Hippocampal formation (tissue), 2 donors: ENCODE measurements around the gene INO80E.
"Not testable (repeated sequence)": the region's sequence is repeated elsewhere in the genome, so short reads cannot be mapped to it uniquely, and the experiment has no call there.

ENCODE experiments used
- DNase-seq, 2 donors: peaks; one replicate each; lab custom pipeline; 2025; lab: John Stamatoyannopoulos, UW

Gene INO80E

GRCh38 chr16:30009990-30010843, 14.2 kb downstream of the INO80E start:
- no peak for DNase-seq

GRCh38 chr16:30010844-30011713, 15.0 kb downstream of the INO80E start, which contains the start of gene DOC2A:
DOC2A (minus strand) TSS chr16:30011027; CDS start chr16:30010222, 805 bp downstream.
- DNase-seq = no peak

GRCh38 chr16:30011714-30012504, 15.9 kb downstream of the INO80E start:
- no peak for DNase-seq

GRCh38 chr16:30012598-30012997, 16.6 kb downstream of the INO80E start:
- not testable (repeated sequence) for DNase-seq

GRCh38 chr16:30015450-30015849, 19.4 kb downstream of the INO80E start:
- DNase-seq = not testable (repeated sequence)

- no peak for DNase-seq
These were observed 20.7 kb downstream of the INO80E start for GRCh38 chr16:30016555-30017276.

GRCh38 chr16:30017277-30017656, 21.2 kb downstream of the INO80E start:
- DNase-seq = no peak

GRCh38 chr16:30017937-30018336, 21.9 kb downstream of the INO80E start:
- DNase-seq = not testable (repeated sequence)

GRCh38 chr16:30018731-30019158, 22.7 kb downstream of the INO80E start:
- DNase-seq = no peak

GRCh38 chr16:30022887-30023286, 26.8 kb downstream of the INO80E start, which contains the start of gene C16orf92:
C16orf92 (plus strand) TSS chr16:30023198; CDS start chr16:30023341, 143 bp downstream.
- DNase-seq = no peak

- DNase-seq = no peak
These were observed 27.5 kb downstream of the INO80E start for GRCh38 chr16:30023586-30023985.

- DNase-seq = no peak
These were observed 28.4 kb downstream of the INO80E start for GRCh38 chr16:30024451-30024850.

- no peak for DNase-seq
These were observed 29.1 kb downstream of the INO80E start for GRCh38 chr16:30025156-30025555.

- DNase-seq = no peak
These were observed 29.5 kb downstream of the INO80E start for GRCh38 chr16:30025574-30025973.

- DNase-seq = no peak
These were observed 30.4 kb downstream of the INO80E start for GRCh38 chr16:30026449-30026848.

GRCh38 chr16:30027588-30028437, 31.8 kb downstream of the INO80E start:
- no peak for DNase-seq

GRCh38 chr16:30028438-30029076, 32.5 kb downstream of the INO80E start:
- DNase-seq = no peak

- no peak for DNase-seq
These were observed 34.1 kb downstream of the INO80E start for GRCh38 chr16:30030011-30030685.

GRCh38 chr16:30030841-30031413, 34.9 kb downstream of the INO80E start, which contains the start of gene TLCD3B:
TLCD3B (minus strand) TSS chr16:30031271; CDS start chr16:30030527, 744 bp downstream.
- DNase-seq = no peak
